ENCODE measurements around the gene MRPL24.
A peak's percentile ranks its signal among the peaks of the same experiment; 100 is the strongest.

DNA sequence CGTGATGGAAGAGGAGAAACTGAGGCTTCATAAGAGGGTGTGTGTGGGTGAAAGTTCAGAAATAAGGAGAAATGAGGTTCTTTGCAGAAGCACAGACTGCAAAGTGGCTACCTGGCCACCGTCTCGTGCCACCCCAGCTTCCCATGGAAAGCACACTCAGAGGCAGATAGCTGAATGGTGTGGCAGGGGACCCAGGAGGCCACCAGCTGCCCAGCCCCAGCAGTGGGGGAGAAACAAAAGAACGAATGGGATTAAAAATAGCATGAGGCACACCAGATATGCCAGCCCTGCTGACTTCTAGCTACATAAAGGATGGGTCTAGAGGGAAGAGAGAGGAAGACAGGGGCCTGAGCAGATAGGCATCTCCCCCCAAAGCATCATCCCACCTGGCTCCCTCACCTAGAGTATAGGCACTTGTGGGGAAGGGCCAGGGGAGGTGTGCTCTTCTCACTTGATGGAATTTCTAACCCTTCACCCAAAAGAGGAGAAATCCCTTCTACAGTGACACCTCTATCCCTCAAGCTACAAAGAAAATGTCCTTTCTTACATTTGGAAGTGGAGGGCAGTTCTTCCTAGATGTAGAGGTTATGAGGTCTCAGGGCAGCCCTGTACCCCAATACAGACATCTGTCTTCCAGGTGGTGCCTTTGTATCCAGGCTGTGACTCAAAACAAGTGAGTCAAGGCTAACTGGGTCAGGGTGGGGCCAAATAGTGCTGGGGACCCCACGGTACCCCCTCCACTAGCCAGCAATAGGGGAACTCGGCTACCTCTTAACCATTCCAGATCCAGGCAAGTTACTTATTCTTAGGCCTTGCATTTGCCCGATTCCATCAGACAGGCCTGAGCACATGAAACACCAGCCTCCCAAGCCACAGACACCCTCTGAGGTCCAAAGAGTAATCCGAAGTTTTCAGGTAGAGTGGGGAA is 7.1 kb upstream of the MRPL24 start:
- TF ChIP-seq EGR1 (IDR thresholded peaks at IDR 0.05; ENCODE audit: borderline replicate concordance in 1 of 2, low read depth in 2 of 2, low read length in 2 of 2) (no peak), GABPA (IDR thresholded peaks at IDR 0.05; ENCODE audit: low read depth) (no peak), ATF7 (IDR thresholded peaks at IDR 0.05; ENCODE audit: low read depth) (no peak), MYC (IDR thresholded peaks at IDR 0.05; ENCODE audit: insufficient read depth, insufficient read length, insufficient replicate concordance, low read length, severe bottlenecking) (no peak), MAX (IDR thresholded peaks at IDR 0.05; ENCODE audit: low read depth, low read length) (no peak), POLR2A (IDR thresholded peaks at IDR 0.05; ENCODE audit: low read depth, low read length) (peak; percentile 19; the same call in 1 of the 2 replicates), HDGF (IDR thresholded peaks at IDR 0.05) (no peak), TAF1 (IDR thresholded peaks at IDR 0.05; ENCODE audit: borderline replicate concordance, low read depth, low read length) (no peak), NFIC (IDR thresholded peaks at IDR 0.05; ENCODE audit: low read depth, low read length) (no peak), EP300 (IDR thresholded peaks at IDR 0.05; ENCODE audit: borderline replicate concordance in 1 of 2, control insufficient read depth in 1 of 2, low read depth in 2 of 2, low read length in 2 of 2) (no peak), POLR2AphosphoS5 (IDR thresholded peaks at IDR 0.05; ENCODE audit: low read length) (no peak)
- TF ChIP-seq, protein P1, sequence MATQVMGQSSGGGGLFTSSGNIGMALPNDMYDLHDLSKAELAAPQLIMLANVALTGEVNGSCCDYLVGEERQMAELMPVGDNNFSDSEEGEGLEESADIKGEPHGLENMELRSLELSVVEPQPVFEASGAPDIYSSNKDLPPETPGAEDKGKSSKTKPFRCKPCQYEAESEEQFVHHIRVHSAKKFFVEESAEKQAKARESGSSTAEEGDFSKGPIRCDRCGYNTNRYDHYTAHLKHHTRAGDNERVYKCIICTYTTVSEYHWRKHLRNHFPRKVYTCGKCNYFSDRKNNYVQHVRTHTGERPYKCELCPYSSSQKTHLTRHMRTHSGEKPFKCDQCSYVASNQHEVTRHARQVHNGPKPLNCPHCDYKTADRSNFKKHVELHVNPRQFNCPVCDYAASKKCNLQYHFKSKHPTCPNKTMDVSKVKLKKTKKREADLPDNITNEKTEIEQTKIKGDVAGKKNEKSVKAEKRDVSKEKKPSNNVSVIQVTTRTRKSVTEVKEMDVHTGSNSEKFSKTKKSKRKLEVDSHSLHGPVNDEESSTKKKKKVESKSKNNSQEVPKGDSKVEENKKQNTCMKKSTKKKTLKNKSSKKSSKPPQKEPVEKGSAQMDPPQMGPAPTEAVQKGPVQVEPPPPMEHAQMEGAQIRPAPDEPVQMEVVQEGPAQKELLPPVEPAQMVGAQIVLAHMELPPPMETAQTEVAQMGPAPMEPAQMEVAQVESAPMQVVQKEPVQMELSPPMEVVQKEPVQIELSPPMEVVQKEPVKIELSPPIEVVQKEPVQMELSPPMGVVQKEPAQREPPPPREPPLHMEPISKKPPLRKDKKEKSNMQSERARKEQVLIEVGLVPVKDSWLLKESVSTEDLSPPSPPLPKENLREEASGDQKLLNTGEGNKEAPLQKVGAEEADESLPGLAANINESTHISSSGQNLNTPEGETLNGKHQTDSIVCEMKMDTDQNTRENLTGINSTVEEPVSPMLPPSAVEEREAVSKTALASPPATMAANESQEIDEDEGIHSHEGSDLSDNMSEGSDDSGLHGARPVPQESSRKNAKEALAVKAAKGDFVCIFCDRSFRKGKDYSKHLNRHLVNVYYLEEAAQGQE (IDR thresholded peaks at IDR 0.05; ENCODE audit: low read depth, low read length): no peak
- TF ChIP-seq, protein P2, sequence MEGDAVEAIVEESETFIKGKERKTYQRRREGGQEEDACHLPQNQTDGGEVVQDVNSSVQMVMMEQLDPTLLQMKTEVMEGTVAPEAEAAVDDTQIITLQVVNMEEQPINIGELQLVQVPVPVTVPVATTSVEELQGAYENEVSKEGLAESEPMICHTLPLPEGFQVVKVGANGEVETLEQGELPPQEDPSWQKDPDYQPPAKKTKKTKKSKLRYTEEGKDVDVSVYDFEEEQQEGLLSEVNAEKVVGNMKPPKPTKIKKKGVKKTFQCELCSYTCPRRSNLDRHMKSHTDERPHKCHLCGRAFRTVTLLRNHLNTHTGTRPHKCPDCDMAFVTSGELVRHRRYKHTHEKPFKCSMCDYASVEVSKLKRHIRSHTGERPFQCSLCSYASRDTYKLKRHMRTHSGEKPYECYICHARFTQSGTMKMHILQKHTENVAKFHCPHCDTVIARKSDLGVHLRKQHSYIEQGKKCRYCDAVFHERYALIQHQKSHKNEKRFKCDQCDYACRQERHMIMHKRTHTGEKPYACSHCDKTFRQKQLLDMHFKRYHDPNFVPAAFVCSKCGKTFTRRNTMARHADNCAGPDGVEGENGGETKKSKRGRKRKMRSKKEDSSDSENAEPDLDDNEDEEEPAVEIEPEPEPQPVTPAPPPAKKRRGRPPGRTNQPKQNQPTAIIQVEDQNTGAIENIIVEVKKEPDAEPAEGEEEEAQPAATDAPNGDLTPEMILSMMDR (IDR thresholded peaks at IDR 0.05 in 2 of 3, conservative IDR thresholded peaks at IDR 0.05 in 1 of 3; ENCODE audit: control insufficient read depth in 2 of 3, extremely low read depth in 1 of 3, insufficient read depth in 1 of 3, low read depth in 3 of 3, low read length in 3 of 3): no peak
